Activated CD8-positive, alpha-beta memory T cell treated with anti-CD3 and anti-CD28 coated beads for 24 hours (primary cell): ENCODE data around the gene TMEM126B.
"Not testable (repeated sequence)": the region's sequence is repeated elsewhere in the genome, so short reads cannot be mapped to it uniquely, and the experiment has no call there.

Experiments used
- DNase-seq: peaks from one replicate; pipeline ENCODE4 v3.0.0-alpha.2; 2020

TMEM126B gene

GRCh38 chr11:85627998-85628770, at the start of gene TMEM126B:
TMEM126B (plus strand) TSS chr11:85628593; CDS start chr11:85628608, 15 bp downstream.
- DNase-seq = peak; percentile 96

- no peak for DNase-seq
Measured at GRCh38 chr11:85582111-85582510, 46.3 kb upstream of the TMEM126B start.

GRCh38 chr11:85589373-85589772, 39.0 kb upstream of the TMEM126B start:
- DNase-seq = no peak

- no peak for DNase-seq
Measured at GRCh38 chr11:85590848-85591483, 37.4 kb upstream of the TMEM126B start.

GRCh38 chr11:85595285-85595884, 33.0 kb upstream of the TMEM126B start:
- no peak for DNase-seq

- DNase-seq = no peak
Measured at GRCh38 chr11:85596886-85597285, 31.5 kb upstream of the TMEM126B start.

GRCh38 chr11:85599083-85599482, 29.3 kb upstream of the TMEM126B start:
- DNase-seq = no peak

GRCh38 chr11:85602526-85603213, 25.7 kb upstream of the TMEM126B start:
- no peak for DNase-seq

GRCh38 chr11:85603220-85603619, 25.2 kb upstream of the TMEM126B start:
- DNase-seq = no peak

- not testable (repeated sequence) for DNase-seq
Measured at GRCh38 chr11:85606237-85606636, 22.2 kb upstream of the TMEM126B start.

GRCh38 chr11:85608621-85609020, 19.8 kb upstream of the TMEM126B start:
- DNase-seq = not testable (repeated sequence)

GRCh38 chr11:85609286-85609685, 19.1 kb upstream of the TMEM126B start:
- DNase-seq = not testable (repeated sequence)

GRCh38 chr11:85611643-85612042, 16.8 kb upstream of the TMEM126B start:
- DNase-seq = not testable (repeated sequence)

GRCh38 chr11:85619499-85619898, 8.9 kb upstream of the TMEM126B start:
- DNase-seq = no peak

GRCh38 chr11:85620256-85620655, 8.1 kb upstream of the TMEM126B start:
- DNase-seq = no peak

- no peak for DNase-seq
Measured at GRCh38 chr11:85626496-85626895, 1.9 kb upstream of the TMEM126B start.

- DNase-seq = no peak
Measured at GRCh38 chr11:85627332-85627997, 928 bp upstream of the TMEM126B start, which contains the start of gene DLG2. DLG2 (minus strand) TSS chr11:85627344.

- no peak for DNase-seq
Measured at GRCh38 chr11:85628771-85629341, 463 bp downstream of the TMEM126B start.

GRCh38 chr11:85634747-85635146, 6.4 kb downstream of the TMEM126B start:
- DNase-seq = no peak

GRCh38 chr11:85643191-85643614, 14.8 kb downstream of the TMEM126B start:
- no peak for DNase-seq

GRCh38 chr11:85647078-85647477, 18.7 kb downstream of the TMEM126B start:
- no peak for DNase-seq

GRCh38 chr11:85647604-85648299, 19.4 kb downstream of the TMEM126B start, which contains the start of gene TMEM126A:
TMEM126A (plus strand) TSS chr11:85647967; CDS start chr11:85650256, 2,289 bp downstream.
- peak; percentile 95 for DNase-seq
